Measurements from ENCODE around the gene ADRA2C. TPM values are rescaled to one million over a fixed set of nuclear protein-coding genes. Genes with fewer than 3 reads are reported as not detected.

Gene ADRA2C
- total RNA-seq, 1 experiment from 2014 or later: 8.6 TPM

- H3K4me1 ChIP-seq (ENCODE audit: insufficient read depth, low read length): no peaks in the 10 kb centered on the region
- DNase-seq: no peak
- H3K23me2 ChIP-seq (ENCODE audit: insufficient read length, low read depth, low read length, poor library complexity, severe bottlenecking): no peaks in the 10 kb centered on the region
- no peak overlapping the region for H3K9ac ChIP-seq (ENCODE audit: extremely low read depth, insufficient read length, low read length)
- no peak overlapping the region for H2BK12ac ChIP-seq (ENCODE audit: insufficient read length, low read depth, low read length)
- H4K8ac ChIP-seq (replicated peaks; ENCODE audit: insufficient read length, low read depth, low read length): no peak overlapping the region
- H3K27me3 Mint-ChIP-seq (ENCODE audit: low read depth): peaks cover 34% of the 10 kb centered on the region
- no peak overlapping the region for H3K14ac ChIP-seq (ENCODE audit: insufficient read depth, low read length)
- no peak overlapping the region for H4K5ac ChIP-seq (ENCODE audit: insufficient read length, low read depth, low read length)
- H4K20me1 ChIP-seq (ENCODE audit: control insufficient read depth, insufficient read depth, insufficient read length): no peaks in the 10 kb centered on the region
- H3K9me3 ChIP-seq (ENCODE audit: control insufficient read depth, low read depth, low read length): no peaks in the 10 kb centered on the region
- no peak for TF ChIP-seq CTCF (conservative IDR thresholded peaks at IDR 0.05)
- no peak overlapping the region for H2AFZ ChIP-seq (ENCODE audit: low read length)
- no CpG with 5 or more reads among the region's 10 CpGs for WGBS (ENCODE audit: extremely low coverage, insufficient read length, low lambda C conversion rate)
- no peaks in the 10 kb centered on the region for H3K79me2 ChIP-seq (ENCODE audit: insufficient read depth, low read length)
- H2BK15ac ChIP-seq (ENCODE audit: low read depth, low read length): no peak overlapping the region
- peaks cover 4 to 11% (median 11%) of the 10 kb centered on the region in 3 experiments; a peak in 5 of 7 replicates for H3K36me3 Mint-ChIP-seq (ENCODE audit: insufficient read depth in 1 of 3, low read depth in 3 of 3)
- no peak overlapping the region for H4K91ac ChIP-seq (ENCODE audit: insufficient read length, low read depth, low read length)
- peaks cover 9 to 12% of the 10 kb centered on the region in 2 experiments for H3K9me3 Mint-ChIP-seq
- no peak overlapping the region for H3K4me3 Mint-ChIP-seq
- no peak overlapping the region for H3T11ph ChIP-seq (ENCODE audit: low read length)
- H3K23ac ChIP-seq (ENCODE audit: insufficient read length, low read depth, low read length): no peak overlapping the region
- no peaks in the 10 kb centered on the region for H3K27me3 ChIP-seq (ENCODE audit: insufficient read depth, low read length)
- H3K79me1 ChIP-seq (ENCODE audit: insufficient read depth, low read depth, low read length, poor library complexity, severe bottlenecking): no peaks in the 10 kb centered on the region
- H3K4ac ChIP-seq (ENCODE audit: low read depth, low read length): no peak overlapping the region
- no peak overlapping the region for H3K18ac ChIP-seq (ENCODE audit: insufficient read length, low read depth, low read length)
- H3K56ac ChIP-seq (ENCODE audit: insufficient read length, low read depth, low read length): no peak overlapping the region
- no peak overlapping the region for H2AK5ac ChIP-seq (ENCODE audit: insufficient read length, low read length)
- no peak overlapping the region for H2BK20ac ChIP-seq (ENCODE audit: low read depth, low read length, poor library complexity, severe bottlenecking)
- H2BK120ac ChIP-seq (ENCODE audit: low read depth, low read length, poor library complexity, severe bottlenecking): no peak overlapping the region
- peaks cover 3 to 5% of the 10 kb centered on the region in 2 experiments; a peak in 3 of 4 replicates for H3K4me1 Mint-ChIP-seq
- H3K27ac ChIP-seq (ENCODE audit: insufficient read length, low read depth, low read length): no peak overlapping the region
- H3K4me2 ChIP-seq (ENCODE audit: insufficient read depth, insufficient read length, low read length): no peak overlapping the region
- no peak overlapping the region for H2BK5ac ChIP-seq (ENCODE audit: insufficient read length, low read length)
- no peak overlapping the region for H3K27ac Mint-ChIP-seq
Measured at GRCh38 chr4:3716631-3717235, 49.5 kb upstream of the ADRA2C start.

Data from H9 (cell line).